Osteocyte (in vitro differentiated cells): ENCODE data around the gene SPI1. TPM values are rescaled to one million over a fixed set of nuclear protein-coding genes. Genes with fewer than 3 reads are reported as not detected.
A peak's percentile ranks its signal among the peaks of the same experiment; 100 is the strongest.

Source experiments
- DNase-seq: peaks from one replicate; pipeline ENCODE4 v3.0.0; 2021; ENCODE audit warnings: mixed read lengths; ENCODE audit not compliant: unreplicated experiment; ENCODE audit errors: extremely low spot score
- H3K27ac Mint-ChIP-seq: one replicate; pipeline ENCODE4 v1.8.0; 2021; ENCODE audit warnings: mild to moderate bottlenecking, mixed read lengths; ENCODE audit not compliant: unreplicated experiment
- H3K27me3 Mint-ChIP-seq: one replicate; pipeline ENCODE4 v1.8.0; 2021; ENCODE audit warnings: mixed read lengths; ENCODE audit not compliant: unreplicated experiment
- H3K36me3 Mint-ChIP-seq: one replicate; pipeline ENCODE4 v1.8.0; 2021; ENCODE audit warnings: mixed read lengths; ENCODE audit not compliant: unreplicated experiment
- H3K4me1 Mint-ChIP-seq: one replicate; pipeline ENCODE4 v1.8.0; 2021; ENCODE audit warnings: mixed read lengths; ENCODE audit not compliant: unreplicated experiment
- H3K4me3 Mint-ChIP-seq: one replicate; pipeline ENCODE4 v1.8.0; 2021; ENCODE audit warnings: mild to moderate bottlenecking, moderate library complexity, mixed read lengths; ENCODE audit not compliant: unreplicated experiment
- H3K9me3 Mint-ChIP-seq: one replicate; pipeline ENCODE4 v1.8.0; 2021; ENCODE audit warnings: mixed read lengths; ENCODE audit not compliant: unreplicated experiment
- total RNA-seq: library from RNA; stranded (reverse); gene quantifications from 2 replicates; pipeline ENCODE4 v1.2.1, GENCODE V29; 2021
- TF ChIP-seq, protein P1 (sequence below): fragments of 200-600 bp; sonication (generic); IDR thresholded peaks from 2 replicates; pipeline ENCODE4 v1.5.0; 2021; ENCODE audit warnings: antibody characterized with exemption, mild to moderate bottlenecking, moderate library complexity

The SPI1 gene
- total RNA-seq, 1 donor from 2014 or later: not detected

DNA sequence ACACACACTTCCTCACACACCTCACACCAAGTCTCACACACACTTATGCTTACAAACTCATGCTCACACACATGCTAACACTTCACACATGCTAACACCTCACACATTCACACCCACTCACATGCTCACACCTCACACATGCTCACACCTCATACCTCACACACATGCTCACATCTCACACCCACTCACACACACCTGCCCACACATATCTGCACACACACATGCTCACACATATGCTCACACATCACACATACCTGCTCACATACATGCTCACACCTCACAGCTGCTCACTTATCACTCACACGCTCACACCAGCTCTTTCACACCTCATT is 21.4 kb downstream of the SPI1 start:
- no peaks in the 10 kb centered on the region for H3K27me3 Mint-ChIP-seq
- H3K9me3 Mint-ChIP-seq: no peaks in the 10 kb centered on the region
- TF ChIP-seq, protein P1, sequence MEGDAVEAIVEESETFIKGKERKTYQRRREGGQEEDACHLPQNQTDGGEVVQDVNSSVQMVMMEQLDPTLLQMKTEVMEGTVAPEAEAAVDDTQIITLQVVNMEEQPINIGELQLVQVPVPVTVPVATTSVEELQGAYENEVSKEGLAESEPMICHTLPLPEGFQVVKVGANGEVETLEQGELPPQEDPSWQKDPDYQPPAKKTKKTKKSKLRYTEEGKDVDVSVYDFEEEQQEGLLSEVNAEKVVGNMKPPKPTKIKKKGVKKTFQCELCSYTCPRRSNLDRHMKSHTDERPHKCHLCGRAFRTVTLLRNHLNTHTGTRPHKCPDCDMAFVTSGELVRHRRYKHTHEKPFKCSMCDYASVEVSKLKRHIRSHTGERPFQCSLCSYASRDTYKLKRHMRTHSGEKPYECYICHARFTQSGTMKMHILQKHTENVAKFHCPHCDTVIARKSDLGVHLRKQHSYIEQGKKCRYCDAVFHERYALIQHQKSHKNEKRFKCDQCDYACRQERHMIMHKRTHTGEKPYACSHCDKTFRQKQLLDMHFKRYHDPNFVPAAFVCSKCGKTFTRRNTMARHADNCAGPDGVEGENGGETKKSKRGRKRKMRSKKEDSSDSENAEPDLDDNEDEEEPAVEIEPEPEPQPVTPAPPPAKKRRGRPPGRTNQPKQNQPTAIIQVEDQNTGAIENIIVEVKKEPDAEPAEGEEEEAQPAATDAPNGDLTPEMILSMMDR: no peak
- H3K4me1 Mint-ChIP-seq: peaks cover 4% of the 10 kb centered on the region
- no peak for DNase-seq
- H3K36me3 Mint-ChIP-seq: no peaks in the 10 kb centered on the region
- H3K4me3 Mint-ChIP-seq: no peak overlapping the region
- no peak overlapping the region for H3K27ac Mint-ChIP-seq

DNA sequence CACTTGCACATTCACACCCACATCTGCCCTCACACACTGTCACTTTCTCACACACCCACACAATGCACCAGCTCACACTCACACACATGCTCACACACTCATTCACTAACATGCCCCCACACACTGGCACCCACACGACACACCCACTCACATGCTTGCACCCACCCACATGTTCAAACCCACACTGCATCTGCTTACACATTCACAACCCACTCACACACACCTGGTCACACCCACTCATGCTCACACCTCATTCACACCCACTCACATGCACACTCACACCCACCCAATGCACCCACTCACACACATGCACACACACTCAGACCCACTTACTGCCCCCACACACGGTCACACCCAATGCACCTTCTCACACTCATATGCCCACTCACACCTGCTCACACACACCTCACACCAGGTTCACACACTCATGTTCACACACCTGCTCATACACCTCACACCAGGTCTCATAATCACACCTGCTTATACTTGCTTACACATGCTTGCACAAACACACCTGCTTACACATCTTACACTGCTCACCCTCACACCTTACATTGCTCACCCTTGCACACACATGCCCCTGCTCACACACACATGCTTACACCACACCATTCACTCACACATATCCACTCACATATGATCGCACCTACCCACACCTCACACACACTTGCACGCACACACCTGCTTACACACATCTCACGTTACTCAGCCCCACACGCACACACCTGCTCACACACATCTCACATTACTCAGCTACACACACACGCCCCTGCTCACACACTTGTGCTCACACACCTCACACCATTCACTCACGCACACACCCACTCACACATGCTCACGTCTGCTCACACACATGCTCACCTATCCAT is 22.0 kb downstream of the SPI1 start:
- Mint-ChIP-seq H3K27ac (no peak overlapping the region), H3K36me3 (no peaks in the 10 kb centered on the region), H3K9me3 (no peaks in the 10 kb centered on the region), H3K4me3 (no peak overlapping the region), H3K27me3 (no peaks in the 10 kb centered on the region), H3K4me1 (peaks cover 4% of the 10 kb centered on the region)
- DNase-seq: no peak
- TF ChIP-seq, protein P1: no peak

DNA sequence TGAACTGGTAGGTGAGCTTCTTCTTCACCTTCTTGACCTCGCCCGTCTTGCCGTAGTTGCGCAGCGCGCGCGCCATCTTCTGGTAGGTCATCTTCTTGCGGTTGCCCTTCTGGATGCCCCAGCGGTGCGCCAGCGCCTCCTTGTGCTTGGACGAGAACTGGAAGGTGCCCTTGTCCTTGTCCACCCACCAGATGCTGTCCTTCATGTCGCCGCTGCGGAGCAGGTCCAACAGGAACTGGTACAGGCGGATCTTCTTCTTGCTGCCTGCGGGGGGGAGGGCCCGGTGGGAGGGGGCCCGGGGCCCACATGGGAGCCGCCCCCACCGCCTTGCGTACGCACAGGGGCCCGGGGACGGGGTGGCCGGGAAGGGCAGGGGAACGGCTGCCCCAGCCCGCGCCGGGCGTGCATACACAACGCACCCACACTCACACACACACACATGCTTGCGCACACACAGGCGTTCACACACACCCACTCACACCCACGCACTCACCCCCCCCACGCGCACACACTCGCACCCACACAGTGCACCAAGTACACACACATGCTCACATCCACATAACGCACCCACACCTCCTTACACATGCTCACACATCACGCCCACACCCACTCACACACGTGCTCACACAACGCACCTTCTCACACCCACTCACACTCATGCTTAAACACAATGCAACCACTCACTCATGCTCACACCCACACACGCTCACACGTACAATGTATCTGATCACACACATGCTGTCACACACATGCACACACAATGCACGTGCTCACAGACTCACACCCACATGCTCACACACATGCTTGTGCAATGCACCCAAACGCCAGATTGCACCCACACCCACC is 22.8 kb downstream of the SPI1 start:
- TF ChIP-seq, protein P1: peak; percentile 93
- no peaks in the 10 kb centered on the region for H3K36me3 Mint-ChIP-seq
- H3K4me1 Mint-ChIP-seq: peaks cover 4% of the 10 kb centered on the region
- peak overlapping the region; percentile 55 for H3K4me3 Mint-ChIP-seq
- DNase-seq: peak; percentile 95
- H3K27me3 Mint-ChIP-seq: no peaks in the 10 kb centered on the region
- H3K9me3 Mint-ChIP-seq: no peaks in the 10 kb centered on the region
- no peak overlapping the region for H3K27ac Mint-ChIP-seq

DNA sequence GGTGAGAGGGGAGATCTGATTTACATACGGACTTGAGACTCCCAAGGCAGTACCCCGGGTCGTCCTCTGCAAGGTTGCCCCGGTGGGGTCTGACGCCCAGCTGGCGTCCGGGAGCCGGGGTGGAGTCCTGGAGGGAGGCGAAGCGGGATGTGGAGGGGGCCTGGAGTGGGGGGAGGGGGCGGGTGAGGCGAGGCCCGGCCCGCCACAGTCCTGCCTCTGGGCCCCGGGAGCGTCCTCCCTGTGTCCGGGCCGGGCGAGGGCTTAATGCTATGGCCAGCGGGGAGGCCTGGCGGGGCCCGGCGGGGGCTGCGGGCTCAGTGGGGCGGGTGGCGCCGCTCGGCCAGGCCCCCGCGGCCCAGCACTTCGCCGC is 23.4 kb downstream of the SPI1 start:
- Mint-ChIP-seq H3K4me1 (peaks cover 4% of the 10 kb centered on the region), H3K4me3 (peak overlapping the region; percentile 55), H3K36me3 (no peaks in the 10 kb centered on the region), H3K27me3 (no peaks in the 10 kb centered on the region), H3K9me3 (no peaks in the 10 kb centered on the region), H3K27ac (no peak overlapping the region)
- no peak for DNase-seq
- TF ChIP-seq, protein P1: no peak
